IMR-90 (cell line): ENCODE measurements around the gene HTR1D. TPM values are rescaled to one million over a fixed set of nuclear protein-coding genes. Genes with fewer than 3 reads are reported as not detected.

Experiments
- ATAC-seq: fragments of 200-7000 bp; cut with Tn5 transposase; 2 replicates; pipeline ENCODE4 v1.9.1; 2020; ENCODE audit warnings: low read depth, mild to moderate bottlenecking, moderate library complexity
- BruUV-seq: library from RNA; stranded (reverse); fragments of 400-500 nt; replicated peaks from 2 replicates; lab custom pipeline; 2021; lab: Mats Ljungman, UMichigan
- CTCF ChIA-PET: fragments of 300-600 bp; formaldehyde crosslinking; extraction: SDS; loops from one replicate; lab custom pipeline; 2021; ENCODE audit warnings: antibody characterized with exemption; lab: Yijun Ruan, JAX
- POLR2A ChIA-PET: fragments of 300-600 bp; sonication (Branson Sonifier 250); formaldehyde crosslinking; loops from one replicate; lab custom pipeline; 2022; ENCODE audit warnings: antibody characterized with exemption; ENCODE audit not compliant: unreplicated experiment; lab: Charles Lee
- DNase-seq: peaks from one replicate; pipeline ENCODE4 v3.0.0; 2013
- H2AFZ ChIP-seq: replicated peaks from 2 replicates; pipeline ENCODE3; 2013; ENCODE audit warnings: low read length, mild to moderate bottlenecking; ENCODE audit not compliant: poor library complexity
- H2AK5ac ChIP-seq: 2 replicates; pipeline ENCODE4 v1.6.1; 2013; ENCODE audit warnings: low read depth, low read length, inconsistent platforms
- H2AK9ac ChIP-seq: replicated peaks from 2 replicates; pipeline ENCODE3; 2013; ENCODE audit warnings: mild to moderate bottlenecking, low read depth, low read length, moderate library complexity; ENCODE audit not compliant: poor library complexity
- H2BK120ac ChIP-seq: 2 replicates; pipeline ENCODE4 v1.6.1; 2013; ENCODE audit warnings: low read depth, low read length, inconsistent platforms
- H2BK15ac ChIP-seq: 3 replicates; pipeline ENCODE4 v1.6.1; 2013; ENCODE audit warnings: low read depth, low read length, inconsistent platforms
- H2BK20ac ChIP-seq: 2 replicates; pipeline ENCODE4 v1.6.1; 2013; ENCODE audit warnings: low read depth, mild to moderate bottlenecking, inconsistent platforms, low read length, moderate library complexity
- H2BK5ac ChIP-seq: 2 replicates; pipeline ENCODE4 v1.6.1; 2013; ENCODE audit warnings: mild to moderate bottlenecking, low read depth, low read length, inconsistent platforms; ENCODE audit not compliant: poor library complexity, severe bottlenecking
- H3K14ac ChIP-seq: replicated peaks from 2 replicates; pipeline ENCODE4 v1.6.1; 2013; ENCODE audit warnings: low read depth, low read length, inconsistent platforms
- H3K18ac ChIP-seq: 2 replicates; pipeline ENCODE4 v1.6.1; 2013; ENCODE audit warnings: low read depth, low read length, control low read depth
- H3K23ac ChIP-seq: 2 replicates; pipeline ENCODE4 v1.6.1; 2013; ENCODE audit warnings: low read depth, low read length, inconsistent platforms
- H3K27ac ChIP-seq: 2 replicates; pipeline ENCODE4 v1.5.1; 2013; ENCODE audit warnings: mild to moderate bottlenecking, control low read depth, low read length; ENCODE audit not compliant: insufficient read depth
- H3K27me3 ChIP-seq: 2 replicates; pipeline ENCODE4 v1.6.1; 2013; ENCODE audit warnings: low read length; ENCODE audit not compliant: control insufficient read depth, insufficient read depth
- H3K36me3 ChIP-seq: 2 replicates; pipeline ENCODE4 v1.6.1; 2013; ENCODE audit warnings: low read length, mixed read lengths; ENCODE audit not compliant: control insufficient read depth, insufficient read depth
- H3K4ac ChIP-seq: 2 replicates; pipeline ENCODE4 v1.6.1; 2013; ENCODE audit warnings: low read depth, low read length, inconsistent platforms
- H3K4me1 ChIP-seq: 2 replicates; pipeline ENCODE4 v1.6.1; 2013; ENCODE audit warnings: low read length, mixed read lengths; ENCODE audit not compliant: control insufficient read depth, insufficient read depth
- H3K4me2 ChIP-seq: 2 replicates; pipeline ENCODE4 v1.6.1; 2013; ENCODE audit warnings: low read depth, mild to moderate bottlenecking, control low read depth, low read length, moderate library complexity
- H3K4me3 ChIP-seq: 2 replicates; pipeline ENCODE4 v1.5.1; 2013; ENCODE audit warnings: low read depth, mild to moderate bottlenecking, control low read depth, low read length, moderate library complexity; ENCODE audit not compliant: insufficient read depth
- H3K56ac ChIP-seq: 2 replicates; pipeline ENCODE4 v1.6.1; 2013; ENCODE audit warnings: low read length, inconsistent platforms; ENCODE audit not compliant: insufficient read depth; ENCODE audit errors: extremely low read depth
- H3K79me1 ChIP-seq, 2 experiments: 2 replicates each; pipeline ENCODE4 v1.6.1; 2013; ENCODE audit warnings: low read length in 2 of 2, inconsistent platforms in 1 of 2, low read depth in 1 of 2
- H3K9ac ChIP-seq: 2 replicates; pipeline ENCODE4 v1.6.1; 2013; ENCODE audit warnings: low read depth, low read length, control low read depth
- H3K9me1 ChIP-seq: 2 replicates; pipeline ENCODE4 v1.6.1; 2013; ENCODE audit warnings: low read length, inconsistent platforms; ENCODE audit not compliant: insufficient read depth
- H3K9me3 ChIP-seq: 2 replicates; pipeline ENCODE4 v1.6.1; 2013; ENCODE audit warnings: low read length; ENCODE audit not compliant: control insufficient read depth, insufficient read depth
- H4K20me1 ChIP-seq: 2 replicates; pipeline ENCODE4 v1.6.1; 2013; ENCODE audit warnings: low read length, inconsistent platforms; ENCODE audit not compliant: insufficient read depth
- H4K5ac ChIP-seq: 2 replicates; pipeline ENCODE4 v1.6.1; 2013; ENCODE audit warnings: mild to moderate bottlenecking, low read depth, low read length, control low read depth
- H4K8ac ChIP-seq, 2 experiments: 2 replicates each; pipeline ENCODE4 v1.6.1; 2013; ENCODE audit warnings: low read depth in 2 of 2, low read length in 2 of 2, control low read depth in 1 of 2, inconsistent platforms in 1 of 2
- H4K91ac ChIP-seq: 2 replicates; pipeline ENCODE4 v1.6.1; 2013; ENCODE audit warnings: low read depth, low read length, inconsistent platforms; ENCODE audit not compliant: insufficient read depth
- BHLHE40 ChIP-seq: fragments of 150-350 bp; IDR thresholded peaks from 2 replicates; pipeline ENCODE4 v1.6.1; 2016; ENCODE audit warnings: mild to moderate bottlenecking, low read depth, low read length
- CEBPB ChIP-seq: IDR thresholded peaks from 2 replicates; pipeline ENCODE4 v1.6.1; 2012; ENCODE audit warnings: low read depth, low read length, improper control_type of control experiment
- CHD1 ChIP-seq: IDR thresholded peaks from 2 replicates; pipeline ENCODE4 v1.6.1; 2012; ENCODE audit warnings: low read depth, low read length, improper control_type of control experiment
- FOS ChIP-seq: fragments of 150-350 bp; IDR thresholded peaks from 2 replicates; pipeline ENCODE4 v1.6.1; 2016; ENCODE audit warnings: low read depth, low read length
- MAFK ChIP-seq: IDR thresholded peaks from 2 replicates; pipeline ENCODE4 v1.6.1; 2012; ENCODE audit warnings: low read depth, low read length, improper control_type of control experiment
- MAZ ChIP-seq: IDR thresholded peaks from 2 replicates; pipeline ENCODE4 v1.6.1; 2012; ENCODE audit warnings: low read depth, mild to moderate bottlenecking, low read length, improper control_type of control experiment, moderate library complexity, borderline replicate concordance
- MXI1 ChIP-seq: IDR thresholded peaks from 2 replicates; pipeline ENCODE4 v1.6.1; 2012; ENCODE audit warnings: low read depth, mild to moderate bottlenecking, low read length, moderate library complexity, borderline replicate concordance
- NFE2L2 ChIP-seq: fragments of 150-350 bp; IDR thresholded peaks from 2 replicates; pipeline ENCODE4 v1.6.1; 2016; ENCODE audit warnings: low read depth, mild to moderate bottlenecking, low read length
- POLR2A ChIP-seq: IDR thresholded peaks from 2 replicates; pipeline ENCODE4 v1.6.1; 2012; ENCODE audit warnings: mild to moderate bottlenecking, low read depth, low read length
- RAD21 ChIP-seq: IDR thresholded peaks from 2 replicates; pipeline ENCODE4 v1.6.1; 2012; ENCODE audit warnings: low read length, improper control_type of control experiment
- RCOR1 ChIP-seq: IDR thresholded peaks from 2 replicates; pipeline ENCODE4 v1.6.1; 2012; ENCODE audit warnings: mild to moderate bottlenecking, low read length, improper control_type of control experiment; ENCODE audit not compliant: insufficient replicate concordance
- RFX5 ChIP-seq: IDR thresholded peaks from 2 replicates; pipeline ENCODE4 v1.8.0; 2012; ENCODE audit warnings: low read depth, mild to moderate bottlenecking, low read length, moderate library complexity
- SMC3 ChIP-seq: fragments of 150-350 bp; IDR thresholded peaks from 2 replicates; pipeline ENCODE4 v1.6.1; 2016; ENCODE audit warnings: low read depth, mild to moderate bottlenecking, antibody characterized with exemption, low read length, moderate library complexity
- WGBS, 2 experiments: methylation state at CpG; one replicate each; pipeline versions ENCODE4 v1.1.5 to v1.1.7; 2013; ENCODE audit warnings: missing lambda C conversion rate in 2 of 2; ENCODE audit not compliant: insufficient read length in 1 of 2; ENCODE audit errors: extremely low coverage in 2 of 2; 5-methylcytosine and 5-hydroxymethylcytosine counted together
- dilution Hi-C: fragments of 300-500 bp; cut with HindIII; formaldehyde crosslinking; loops from one replicate; pipeline ENCODE4 v1.14.3; 2018; ENCODE audit warnings: low sequenced_read_pairs; ENCODE audit not compliant: unreplicated experiment
- in situ Hi-C: fragments of 300-500 bp; cut with MboI; formaldehyde crosslinking; loops from 3 replicates; pipeline ENCODE4 v1.14.3; 2019; ENCODE audit warnings: low sequenced_read_pairs, inconsistent platforms, mixed read lengths
- intact Hi-C: fragments of 100-400 bp; cut with micrococcal nuclease; formaldehyde crosslinking; loops from 2 replicates; pipeline ENCODE4 v1.10.0; 2022
- polyA plus RNA-seq, 3 experiments: library from polyadenylated mRNA; depleted of rRNA; stranded (reverse); fragments of >200 nt; gene quantifications; 2 replicates each; pipeline ENCODE4 v1.2.3, GENCODE V29; 2012; ENCODE audit warnings: low replicate concordance in 1 of 3
- total RNA-seq: library from RNA; depleted of rRNA; stranded (reverse); fragments of >200 nt; gene quantifications from 2 replicates; pipeline ENCODE4 v1.2.3, GENCODE V29; 2012
- TF ChIP-seq, protein P1 (sequence below): conservative IDR thresholded peaks from 2 replicates; pipeline ENCODE4 v1.5.1; 2012; ENCODE audit warnings: mild to moderate bottlenecking, low read depth, low read length, improper control_type of control experiment
- TF ChIP-seq, protein P2 (sequence below): fragments of 150-350 bp; IDR thresholded peaks from 2 replicates; pipeline ENCODE4 v1.6.1; 2016; ENCODE audit warnings: low read depth, mild to moderate bottlenecking, low read length, moderate library complexity, borderline replicate concordance
- TF ChIP-seq, protein P3 (sequence below): fragments of 150-350 bp; IDR thresholded peaks from 2 replicates; pipeline ENCODE4 v1.6.1; 2017; ENCODE audit warnings: mild to moderate bottlenecking, antibody characterized with exemption, low read length, low read depth

The HTR1D gene
- total and polyA plus RNA-seq, 2 of the 4 experiments (the other 2 are of a cell fraction), result 0.03 to 0.18 TPM

DNA sequence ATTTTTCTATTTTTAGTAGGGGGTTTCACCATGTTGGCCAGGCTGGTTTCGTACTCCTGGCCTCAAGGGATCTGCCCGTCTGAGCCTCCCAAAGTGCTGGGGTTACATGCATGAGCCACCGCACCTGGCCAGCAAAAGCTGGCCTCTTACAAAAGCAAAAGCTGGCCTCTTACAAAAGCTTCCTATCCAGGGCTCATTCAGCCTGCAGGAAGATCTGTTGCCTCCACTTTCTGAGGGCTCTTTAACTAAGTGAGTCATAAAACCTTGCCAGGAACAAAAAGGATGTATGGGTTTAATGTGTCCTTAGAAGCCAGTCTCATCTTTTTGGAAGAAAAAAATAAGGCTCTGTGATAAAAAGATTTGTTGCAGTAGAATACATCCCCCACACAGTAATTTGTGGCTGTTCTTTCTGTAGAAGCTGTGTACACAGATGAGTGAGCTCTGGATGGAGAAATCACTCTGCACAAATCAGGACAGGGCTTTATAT is 15.0 kb downstream of the HTR1D start:
- Histone ChIP-seq H2BK20ac (0 out of 2 replicates have a peak overlapping the region, but pooled peaks have one; percentile 8), H3K14ac (no peak overlapping the region), H3K79me1 (no peaks in the 10 kb centered on the region), H3K9me3 (no peaks in the 10 kb centered on the region), H3K18ac (no peak overlapping the region), H3K9ac (no peak overlapping the region), H4K5ac (no peak overlapping the region), H3K4me2 (peak overlapping the region; percentile 51; the same call in 1 of the 2 replicates), H3K27me3 (peaks cover 5% of the 10 kb centered on the region; the same call in 1 of the 2 replicates), H4K91ac (no peak overlapping the region), H2BK15ac (no peak overlapping the region), H4K20me1 (no peaks in the 10 kb centered on the region), H3K4me3 (no peak overlapping the region), H2AFZ (no peak overlapping the region), H3K4me1 (peaks cover 3% of the 10 kb centered on the region; the same call in 1 of the 2 replicates), H4K8ac (no peak overlapping the region), H3K23ac (no peak overlapping the region), H3K4ac (no peak overlapping the region), H3K56ac (no peak overlapping the region), H3K27ac (no peak overlapping the region), H2BK5ac (no peak overlapping the region), H3K36me3 (no peaks in the 10 kb centered on the region), H2AK9ac (no peak overlapping the region), H3K9me1 (peaks cover 14% of the 10 kb centered on the region; the same call in 1 of the 2 replicates), H2BK120ac (0 out of 2 replicates have a peak overlapping the region, but pooled peaks have one; percentile 24), H2AK5ac (no peak overlapping the region)
- ChIA-PET POLR2A (no interaction called here), CTCF (interaction anchor here (1.0 kb wide), 1 partner anchor 18 kb away, joined by 3 read pairs; no protein-coding TSS in a partner anchor)
- 50% methylated on average over 1 of the region's 3 CpGs; no CpG with 5 or more reads in 1 of the 2 experiments for WGBS, 2 experiments
- TF ChIP-seq, protein P1, sequence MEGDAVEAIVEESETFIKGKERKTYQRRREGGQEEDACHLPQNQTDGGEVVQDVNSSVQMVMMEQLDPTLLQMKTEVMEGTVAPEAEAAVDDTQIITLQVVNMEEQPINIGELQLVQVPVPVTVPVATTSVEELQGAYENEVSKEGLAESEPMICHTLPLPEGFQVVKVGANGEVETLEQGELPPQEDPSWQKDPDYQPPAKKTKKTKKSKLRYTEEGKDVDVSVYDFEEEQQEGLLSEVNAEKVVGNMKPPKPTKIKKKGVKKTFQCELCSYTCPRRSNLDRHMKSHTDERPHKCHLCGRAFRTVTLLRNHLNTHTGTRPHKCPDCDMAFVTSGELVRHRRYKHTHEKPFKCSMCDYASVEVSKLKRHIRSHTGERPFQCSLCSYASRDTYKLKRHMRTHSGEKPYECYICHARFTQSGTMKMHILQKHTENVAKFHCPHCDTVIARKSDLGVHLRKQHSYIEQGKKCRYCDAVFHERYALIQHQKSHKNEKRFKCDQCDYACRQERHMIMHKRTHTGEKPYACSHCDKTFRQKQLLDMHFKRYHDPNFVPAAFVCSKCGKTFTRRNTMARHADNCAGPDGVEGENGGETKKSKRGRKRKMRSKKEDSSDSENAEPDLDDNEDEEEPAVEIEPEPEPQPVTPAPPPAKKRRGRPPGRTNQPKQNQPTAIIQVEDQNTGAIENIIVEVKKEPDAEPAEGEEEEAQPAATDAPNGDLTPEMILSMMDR, result no peak
- TF ChIP-seq, protein P2, sequence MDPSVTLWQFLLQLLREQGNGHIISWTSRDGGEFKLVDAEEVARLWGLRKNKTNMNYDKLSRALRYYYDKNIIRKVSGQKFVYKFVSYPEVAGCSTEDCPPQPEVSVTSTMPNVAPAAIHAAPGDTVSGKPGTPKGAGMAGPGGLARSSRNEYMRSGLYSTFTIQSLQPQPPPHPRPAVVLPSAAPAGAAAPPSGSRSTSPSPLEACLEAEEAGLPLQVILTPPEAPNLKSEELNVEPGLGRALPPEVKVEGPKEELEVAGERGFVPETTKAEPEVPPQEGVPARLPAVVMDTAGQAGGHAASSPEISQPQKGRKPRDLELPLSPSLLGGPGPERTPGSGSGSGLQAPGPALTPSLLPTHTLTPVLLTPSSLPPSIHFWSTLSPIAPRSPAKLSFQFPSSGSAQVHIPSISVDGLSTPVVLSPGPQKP, result no peak
- TF ChIP-seq CEBPB (no peak), FOS (no peak), MAFK (no peak), NFE2L2 (no peak), POLR2A (no peak), SMC3 (no peak), RCOR1 (no peak), RAD21 (no peak), CHD1 (no peak), RFX5 (no peak), MAZ (no peak), MXI1 (no peak), BHLHE40 (no peak)
- TF ChIP-seq, protein P3, sequence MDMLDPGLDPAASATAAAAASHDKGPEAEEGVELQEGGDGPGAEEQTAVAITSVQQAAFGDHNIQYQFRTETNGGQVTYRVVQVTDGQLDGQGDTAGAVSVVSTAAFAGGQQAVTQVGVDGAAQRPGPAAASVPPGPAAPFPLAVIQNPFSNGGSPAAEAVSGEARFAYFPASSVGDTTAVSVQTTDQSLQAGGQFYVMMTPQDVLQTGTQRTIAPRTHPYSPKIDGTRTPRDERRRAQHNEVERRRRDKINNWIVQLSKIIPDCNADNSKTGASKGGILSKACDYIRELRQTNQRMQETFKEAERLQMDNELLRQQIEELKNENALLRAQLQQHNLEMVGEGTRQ, result no peak
- intact Hi-C loops, result no loop called here
- no TSS peak for BruUV-seq
- DNase-seq (peak; percentile 73), ATAC-seq (no peak)
- in situ Hi-C loops, result no loop called here
- dilution Hi-C loops, result no loop called here
